ENCODE measurements around the gene HSP90AB1. TPM values are rescaled to one million over a fixed set of nuclear protein-coding genes. Genes with fewer than 3 reads are reported as not detected.
A peak's percentile ranks its signal among the peaks of the same experiment; 100 is the strongest.

Gene HSP90AB1
- total and polyA plus RNA-seq, 9 of the 15 experiments (the other 6 are each of a cell fraction or from before 2014, with no cell fraction given), result 1,780 to 3,358 (median 2,262) TPM

DNA sequence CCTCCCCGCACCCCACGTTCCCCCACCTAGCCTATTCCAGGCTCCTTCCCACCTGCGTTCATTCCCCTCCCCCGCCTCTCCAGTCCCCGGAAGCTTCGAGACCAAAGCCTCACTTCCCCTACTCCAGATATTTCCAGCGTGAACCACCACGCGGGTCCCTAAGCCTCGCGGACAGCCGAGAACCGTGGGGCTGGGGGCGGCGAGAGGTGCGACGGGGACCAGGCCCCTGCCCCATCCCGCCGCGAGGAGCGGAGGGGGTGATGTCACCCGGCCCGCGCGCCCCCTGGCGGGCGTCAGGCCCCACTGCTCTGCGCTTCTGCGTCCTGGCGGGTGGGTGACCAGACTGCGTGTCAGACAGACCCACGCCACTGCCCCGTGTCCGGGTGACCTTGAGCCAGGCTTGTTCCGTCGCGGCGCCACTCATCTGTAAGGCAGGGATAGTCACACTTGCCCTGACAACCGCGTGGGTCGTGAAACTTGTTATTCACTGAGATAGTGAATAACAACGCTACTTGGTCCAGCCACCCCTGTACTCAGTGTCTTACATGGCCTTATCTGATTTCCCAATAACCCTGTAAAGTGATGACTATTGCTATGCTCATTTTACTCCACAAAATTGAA is 9.0 kb upstream of the HSP90AB1 start (continued):
- TF ChIP-seq CTCFL (IDR thresholded peaks at IDR 0.05; ENCODE audit: borderline replicate concordance, insufficient read depth, low read depth, low read length, poor library complexity, severe bottlenecking) (peak; percentile 97), TCF7 (IDR thresholded peaks at IDR 0.05; ENCODE audit: borderline replicate concordance) (no peak; the same call in 1 of the 2 replicates), ARNT (IDR thresholded peaks at IDR 0.05) (no peak), SMARCE1 (IDR thresholded peaks at IDR 0.05) (no peak), ZBTB49 (CRISPR knock-in tag; IDR thresholded peaks at IDR 0.05; ENCODE audit: borderline replicate concordance) (peak; percentile 52; the same call in 1 of the 2 replicates), FOXJ2 (tag; IDR thresholded peaks at IDR 0.05) (no peak), POLR3G (IDR thresholded peaks at IDR 0.05; ENCODE audit: extremely low read depth, insufficient read length, insufficient replicate concordance) (no peak), GATAD2B (IDR thresholded peaks at IDR 0.05; ENCODE audit: borderline replicate concordance) (peak; percentile 96), NRF1 (conservative IDR thresholded peaks at IDR 0.05 in 1 of 2, IDR thresholded peaks at IDR 0.05 in 1 of 2) (peak in 1 of 2 experiments; percentile 31; a peak in 2 of 4 replicates), BRF1 (IDR thresholded peaks at IDR 0.05; ENCODE audit: borderline replicate concordance, extremely low read depth, insufficient read length) (no peak), ZNF408 (CRISPR knock-in tag; IDR thresholded peaks at IDR 0.05; ENCODE audit: low read depth) (no peak), ZNF354B (CRISPR knock-in tag; IDR thresholded peaks at IDR 0.05) (no peak), E2F5 (CRISPR knock-in tag; IDR thresholded peaks at IDR 0.05) (no peak; the same call in 1 of the 2 replicates), ZNF184 (CRISPR knock-in tag; IDR thresholded peaks at IDR 0.05) (no peak), TAF15 (IDR thresholded peaks at IDR 0.05; ENCODE audit: low read depth, low read length) (no peak), CBX5 (IDR thresholded peaks at IDR 0.05; ENCODE audit: borderline replicate concordance, low read depth) (0 out of 2 replicates have a peak, but pooled peaks have one; percentile 19), OTX1 (CRISPR knock-in tag; IDR thresholded peaks at IDR 0.05) (0 out of 2 replicates have a peak, but pooled peaks have one; percentile 9), ZNF280A (IDR thresholded peaks at IDR 0.05; ENCODE audit: low read depth, partially characterized antibody) (no peak), CCAR2 (IDR thresholded peaks at IDR 0.05; ENCODE audit: low read depth, low read length) (no peak)
- TF ChIP-seq, protein P1, sequence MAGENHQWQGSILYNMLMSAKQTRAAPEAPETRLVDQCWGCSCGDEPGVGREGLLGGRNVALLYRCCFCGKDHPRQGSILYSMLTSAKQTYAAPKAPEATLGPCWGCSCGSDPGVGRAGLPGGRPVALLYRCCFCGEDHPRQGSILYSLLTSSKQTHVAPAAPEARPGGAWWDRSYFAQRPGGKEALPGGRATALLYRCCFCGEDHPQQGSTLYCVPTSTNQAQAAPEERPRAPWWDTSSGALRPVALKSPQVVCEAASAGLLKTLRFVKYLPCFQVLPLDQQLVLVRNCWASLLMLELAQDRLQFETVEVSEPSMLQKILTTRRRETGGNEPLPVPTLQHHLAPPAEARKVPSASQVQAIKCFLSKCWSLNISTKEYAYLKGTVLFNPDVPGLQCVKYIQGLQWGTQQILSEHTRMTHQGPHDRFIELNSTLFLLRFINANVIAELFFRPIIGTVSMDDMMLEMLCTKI (IDR thresholded peaks at IDR 0.05; ENCODE audit: partially characterized antibody), result no peak

Data from K562 (cell line).